Ecto neural progenitor cell (in vitro differentiated cells): ENCODE data around the gene CBX2.

Experiments used
- DNase-seq: peaks from one replicate; pipeline ENCODE4 v3.0.0-alpha.2; 2018; ENCODE audit warnings: low spot score

Gene CBX2

DNA sequence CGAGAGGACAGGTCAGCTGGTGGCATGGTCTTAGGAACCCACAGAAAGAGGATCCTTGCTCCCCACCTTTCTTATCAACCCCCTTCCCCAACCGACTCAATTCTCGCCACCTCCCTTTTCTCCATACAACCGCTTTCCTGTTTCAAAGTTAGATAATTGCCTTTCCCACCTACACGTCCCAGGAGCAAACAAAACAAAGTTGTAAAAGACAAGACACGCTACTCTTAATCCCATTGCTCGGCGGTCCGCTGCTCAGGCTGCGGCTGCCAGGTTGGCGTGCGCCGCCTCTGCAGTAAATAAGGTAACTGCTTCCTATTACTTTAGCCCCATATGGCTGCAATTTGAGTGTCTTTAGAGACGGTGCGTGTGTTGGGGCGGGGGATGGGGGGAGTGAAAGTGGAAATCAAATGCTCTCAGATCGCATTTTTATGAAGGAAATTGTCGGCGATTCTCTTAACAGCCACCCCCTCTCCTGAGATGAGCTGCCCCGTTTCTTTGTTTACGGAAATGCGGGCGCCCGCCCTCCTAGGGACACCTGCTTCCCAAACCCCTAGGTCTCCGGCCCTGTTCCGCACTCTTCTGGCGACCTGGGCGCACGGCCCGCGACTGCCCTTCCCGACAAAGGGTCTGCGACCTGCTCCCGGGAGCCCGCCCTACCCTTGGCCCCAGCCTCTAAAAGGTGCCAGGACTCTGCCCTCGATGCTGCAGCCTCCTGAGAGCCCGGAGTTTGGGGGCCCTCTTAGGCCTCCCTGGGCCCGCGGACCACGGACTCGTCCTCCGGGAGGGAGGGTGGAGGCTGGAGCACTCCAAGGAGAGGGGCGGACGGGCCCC is 22.6 kb downstream of the CBX2 start:
- DNase-seq = peak; percentile 82

DNA sequence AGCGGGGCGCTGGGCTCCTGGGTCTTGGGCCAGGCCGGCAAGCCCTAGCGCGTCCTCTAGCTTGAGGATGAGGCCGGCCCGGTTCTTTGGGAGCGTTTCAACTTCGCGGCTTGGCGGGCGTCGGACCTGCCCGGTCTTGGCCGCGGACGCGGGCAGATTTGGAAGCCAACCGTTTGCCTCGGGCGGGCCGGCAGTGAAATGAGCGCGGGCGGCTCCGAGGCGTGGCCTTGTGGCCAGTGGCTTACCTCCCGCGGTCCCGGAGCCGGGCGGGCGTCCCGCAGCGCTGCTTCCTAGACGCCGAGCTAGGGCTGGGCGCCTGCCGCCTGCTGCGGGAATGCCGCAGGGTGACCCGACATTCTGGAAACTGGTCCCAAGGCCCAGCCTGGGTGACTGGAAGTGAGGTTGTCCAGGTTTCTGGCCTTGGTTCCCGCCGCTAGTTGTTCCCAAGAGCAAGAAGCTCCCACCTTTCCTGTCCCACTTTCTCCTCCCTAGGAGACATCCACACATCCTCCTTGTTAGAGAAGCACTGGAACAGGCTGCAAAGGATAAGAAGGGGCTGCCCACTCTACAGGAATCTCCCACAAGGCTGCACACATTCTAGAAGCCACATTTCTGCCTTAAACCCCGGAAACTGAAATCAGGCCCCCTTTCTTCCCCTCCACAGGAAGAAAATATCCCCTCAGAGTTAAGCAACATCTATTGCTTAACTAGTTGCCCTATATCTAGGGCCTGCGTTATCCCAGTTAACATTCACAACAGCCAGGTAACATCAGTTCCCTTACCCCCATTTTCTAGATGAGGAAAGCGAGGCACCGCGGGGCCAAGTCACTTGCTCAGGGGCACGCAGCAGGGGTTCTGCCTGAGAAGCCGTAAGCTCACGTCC is 23.4 kb downstream of the CBX2 start:
- DNase-seq = peak; percentile 73

DNA sequence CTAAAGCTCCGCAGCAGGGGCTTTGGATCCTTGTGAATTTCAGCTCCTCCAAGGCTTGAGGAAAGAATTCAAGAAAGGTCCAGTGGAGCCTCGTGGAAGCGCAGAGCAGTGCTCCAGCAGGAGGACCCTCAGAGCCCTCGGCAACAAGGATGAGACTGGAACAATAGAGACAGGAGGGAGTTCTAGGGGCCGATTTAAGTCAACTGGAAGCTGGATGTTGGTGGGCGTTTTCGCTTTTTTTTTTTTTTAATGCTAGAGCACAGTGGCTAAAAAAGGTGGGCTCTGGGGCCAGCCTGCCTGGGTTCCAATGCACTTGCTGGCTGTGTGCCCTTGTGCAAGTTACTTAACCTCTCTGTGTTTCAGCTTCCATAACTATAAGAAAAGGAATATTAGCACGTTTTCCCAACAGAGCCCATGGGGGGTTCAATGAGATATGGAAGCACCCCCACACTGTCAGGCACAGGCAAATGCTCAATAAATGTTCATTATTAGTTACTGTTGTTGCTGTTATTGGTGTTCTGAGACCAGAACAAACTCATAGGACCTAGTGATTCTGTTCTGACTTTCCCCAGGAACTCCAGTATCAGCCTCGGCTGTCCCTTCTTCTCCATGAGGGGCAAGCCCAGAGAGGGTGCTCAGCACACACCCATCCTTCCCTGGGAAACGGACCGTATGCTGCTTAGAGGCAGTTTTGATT is 24.2 kb downstream of the CBX2 start:
- no peak for DNase-seq

DNA sequence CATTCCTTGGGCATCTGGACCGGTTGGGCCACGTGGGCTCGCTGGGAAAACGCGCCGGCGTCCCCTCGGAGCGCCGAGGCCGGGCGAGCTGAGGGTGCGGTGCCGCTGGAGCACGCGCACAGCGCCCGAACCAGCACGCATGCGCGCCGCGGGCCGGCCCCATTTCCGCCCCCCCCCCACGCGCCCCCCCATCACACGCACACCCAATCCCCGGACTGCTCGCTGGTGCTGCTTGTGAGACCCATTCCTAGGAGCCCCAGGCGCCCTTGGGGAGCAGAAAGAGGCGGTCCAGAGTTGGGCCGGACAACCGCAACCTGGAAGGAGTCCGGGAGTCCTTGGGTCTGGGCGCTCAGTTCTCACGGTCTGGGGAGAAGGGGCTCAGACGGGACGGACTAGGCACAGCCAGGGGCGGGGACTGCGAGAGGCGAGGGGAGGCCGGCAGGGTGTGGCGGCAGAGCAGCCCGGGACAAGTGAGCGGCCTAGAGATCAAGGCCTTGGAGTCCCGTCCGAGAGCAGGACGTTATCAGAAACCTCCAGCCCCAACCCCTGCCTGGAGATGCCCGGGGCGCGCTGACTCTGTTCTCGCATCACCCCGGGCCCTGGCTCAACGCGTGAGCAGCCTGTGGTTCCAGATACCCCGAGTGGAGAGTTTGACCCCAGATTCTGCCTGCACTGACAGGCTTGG is 24.9 kb downstream of the CBX2 start:
- DNase-seq = peak; percentile 74

DNA sequence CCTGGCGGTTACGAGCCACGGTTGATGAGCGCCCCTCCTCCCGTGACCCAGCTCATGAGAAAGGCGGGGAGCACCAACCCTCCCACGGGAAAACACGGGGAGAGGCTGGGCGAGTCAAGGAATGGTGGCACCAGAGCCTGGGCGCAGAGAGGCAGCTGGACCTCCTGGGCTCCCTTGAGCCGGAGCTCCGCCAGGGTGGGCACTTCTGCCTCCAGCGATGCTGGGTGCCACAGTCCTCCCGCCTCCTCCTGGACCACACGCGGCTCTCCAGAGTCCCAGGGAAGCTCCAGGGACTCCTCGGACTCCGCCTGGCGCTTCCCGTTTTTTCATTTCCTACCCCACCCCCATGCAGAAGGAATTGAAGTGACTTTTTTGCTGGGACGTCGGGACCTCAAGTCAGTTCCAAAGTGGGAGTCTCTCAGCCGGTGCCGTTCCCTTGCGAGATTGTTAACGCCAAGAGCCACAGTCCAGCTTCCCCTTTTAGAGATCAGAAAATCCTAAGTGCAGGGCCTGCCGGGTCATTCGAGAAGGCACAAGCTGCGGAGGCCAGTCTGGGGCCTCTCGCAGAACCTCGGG is 25.6 kb downstream of the CBX2 start:
- DNase-seq = peak; percentile 61

GRCh38 chr17:79803997-79804855 is 26.3 kb downstream of the CBX2 start:
- peak; percentile 78 for DNase-seq

DNA sequence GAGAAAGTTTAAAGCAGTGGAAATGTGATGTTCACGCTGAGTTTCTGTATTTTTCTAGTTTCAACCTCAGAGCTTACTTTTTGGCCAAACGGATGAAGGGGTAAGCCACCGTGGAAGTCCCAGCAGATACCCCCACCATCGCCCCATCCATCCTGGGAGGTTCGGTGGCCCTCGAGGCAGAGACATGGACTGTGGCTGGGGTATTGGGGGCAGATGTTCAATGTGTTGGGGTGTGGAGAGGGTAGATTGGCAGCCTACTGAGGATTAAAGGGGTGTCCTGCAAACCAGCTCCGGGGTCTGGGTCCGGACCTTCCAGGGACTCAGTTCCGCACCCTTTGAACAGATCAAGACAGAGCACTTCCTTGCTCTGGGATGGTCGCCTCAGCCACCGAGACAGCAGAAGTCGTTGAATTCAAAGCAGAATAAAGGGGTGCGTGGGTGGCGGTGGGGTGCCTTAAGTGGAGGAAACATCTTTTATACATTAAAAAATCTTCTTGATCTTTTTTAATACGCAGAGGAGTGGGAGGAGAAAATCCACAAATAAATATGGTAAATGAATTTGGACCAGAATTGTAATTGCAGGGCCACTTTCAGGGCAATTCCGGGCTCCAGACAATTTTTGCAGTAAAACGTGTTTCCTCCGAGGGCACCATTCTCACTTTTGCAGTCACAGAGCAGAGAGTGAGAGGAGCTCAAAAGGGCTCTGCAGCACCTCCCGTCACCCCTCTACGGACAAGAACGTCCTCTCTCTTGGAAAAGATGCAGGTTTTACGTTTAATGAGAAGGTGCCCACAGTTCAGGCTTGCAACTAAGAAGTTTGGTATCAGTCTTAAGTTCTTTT is 27.1 kb downstream of the CBX2 start:
- DNase-seq = no peak

- DNase-seq = no peak
These were observed 28.5 kb downstream of the CBX2 start for GRCh38 chr17:79806446-79806760.

DNA sequence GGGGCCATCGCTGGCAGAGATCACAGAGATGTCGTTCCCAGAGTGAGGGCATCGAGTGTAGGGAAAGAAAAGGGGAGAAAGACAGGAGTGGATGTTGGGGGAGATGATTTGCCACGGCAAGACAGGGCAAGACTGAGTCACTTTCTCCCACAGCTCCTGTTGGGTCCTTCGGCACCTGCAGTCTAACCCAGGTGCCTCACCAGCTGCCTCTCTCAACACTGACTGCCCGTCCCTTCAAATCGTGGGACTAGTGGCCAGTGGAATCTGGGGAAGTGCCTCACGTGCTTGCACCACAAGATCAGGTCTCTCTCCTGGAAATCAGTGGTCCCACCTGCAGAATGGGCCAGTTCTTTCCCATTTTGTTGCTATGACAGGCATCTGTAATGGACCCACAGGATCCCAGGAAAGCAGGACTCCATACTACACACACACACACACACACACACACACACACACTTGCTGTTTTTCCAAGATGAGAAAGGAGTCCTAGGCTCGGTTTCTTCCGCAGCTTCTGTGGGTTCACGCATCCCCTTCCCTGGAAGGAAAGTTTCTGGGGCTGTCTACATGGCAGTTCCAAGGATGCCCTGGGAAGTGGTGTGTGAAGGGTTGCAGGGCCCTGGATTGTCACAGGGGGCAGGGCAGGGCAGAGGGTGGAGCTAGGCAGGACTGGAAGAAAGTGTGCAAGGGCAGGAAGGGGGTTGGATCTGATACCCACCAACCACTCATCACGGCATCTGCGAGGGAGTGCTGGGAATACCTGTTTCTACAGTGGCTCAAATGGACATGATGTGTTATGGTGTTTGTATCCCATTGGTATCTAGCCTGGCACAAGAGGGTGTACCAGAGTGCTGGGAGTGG is 29.1 kb downstream of the CBX2 start:
- DNase-seq = peak; percentile 53

- DNase-seq = peak; percentile 70
These were observed 31.0 kb downstream of the CBX2 start for GRCh38 chr17:79808763-79809529.

GRCh38 chr17:79809530-79810129 is 31.7 kb downstream of the CBX2 start:
- DNase-seq = no peak

GRCh38 chr17:79810130-79811010 is 32.4 kb downstream of the CBX2 start:
- DNase-seq = peak; percentile 97

- DNase-seq = peak; percentile 80
These were observed 33.3 kb downstream of the CBX2 start for GRCh38 chr17:79811011-79811867.

- peak; percentile 77 for DNase-seq
These were observed 34.0 kb downstream of the CBX2 start for GRCh38 chr17:79811868-79812352.
